Endodermal cell (in vitro differentiated cells): ENCODE results near the gene PCBP3. TPM values are rescaled to one million over a fixed set of nuclear protein-coding genes. Genes with fewer than 3 reads are reported as not detected.

ENCODE experiments used
- DNase-seq: peaks from one replicate; pipeline ENCODE4 v3.0.0-alpha.2; 2017
- H3K27ac ChIP-seq: 2 replicates; pipeline ENCODE4 v1.5.1; 2013; ENCODE audit warnings: mild to moderate bottlenecking, low read depth, low read length, moderate library complexity
- H3K27me3 ChIP-seq: 2 replicates; pipeline ENCODE4 v1.6.1; 2013; ENCODE audit warnings: mild to moderate bottlenecking, low read length, moderate library complexity; ENCODE audit not compliant: insufficient read depth, control insufficient read depth, poor library complexity, severe bottlenecking
- H3K36me3 ChIP-seq: 2 replicates; pipeline ENCODE4 v1.7.0; 2013; ENCODE audit warnings: mild to moderate bottlenecking, low read length, moderate library complexity; ENCODE audit not compliant: control insufficient read depth, insufficient read depth
- H3K4me1 ChIP-seq: one replicate; pipeline ENCODE4 v1.7.0; 2013; ENCODE audit warnings: low read length; ENCODE audit not compliant: control insufficient read depth, insufficient read depth
- H3K4me3 ChIP-seq: 2 replicates; pipeline ENCODE4 v1.5.1; 2013; ENCODE audit warnings: mild to moderate bottlenecking, low read length, moderate library complexity
- H3K9ac ChIP-seq: 2 replicates; pipeline ENCODE4 v1.6.1; 2013; ENCODE audit warnings: mild to moderate bottlenecking, low read length, moderate library complexity; ENCODE audit not compliant: poor library complexity, severe bottlenecking; ENCODE audit errors: extremely low read depth
- H3K9me3 ChIP-seq: 2 replicates; pipeline ENCODE4 v1.6.1; 2013; ENCODE audit warnings: mild to moderate bottlenecking, low read length, moderate library complexity; ENCODE audit not compliant: control insufficient read depth
- H3K27ac Mint-ChIP-seq: 2 replicates; pipeline ENCODE4 v1.8.0; 2020; ENCODE audit warnings: mixed read lengths
- H3K27me3 Mint-ChIP-seq: 2 replicates; pipeline ENCODE4 v1.8.0; 2021; ENCODE audit warnings: mild to moderate bottlenecking, mixed read lengths; ENCODE audit not compliant: insufficient read depth
- H3K36me3 Mint-ChIP-seq: 2 replicates; pipeline ENCODE4 v1.8.0; 2020; ENCODE audit warnings: low read depth, mixed read lengths
- H3K4me1 Mint-ChIP-seq: 2 replicates; pipeline ENCODE4 v1.8.0; 2020; ENCODE audit warnings: mixed read lengths
- H3K4me3 Mint-ChIP-seq: 2 replicates; pipeline ENCODE4 v1.8.0; 2020; ENCODE audit warnings: mild to moderate bottlenecking, moderate library complexity, mixed read lengths
- H3K9me3 Mint-ChIP-seq: 2 replicates; pipeline ENCODE4 v1.8.0; 2020; ENCODE audit warnings: mild to moderate bottlenecking, mixed read lengths
- WGBS, 2 experiments: methylation state at CpG; one replicate each; pipeline versions ENCODE4 v1.1.5 to v1.1.7; 2013; ENCODE audit warnings: missing lambda C conversion rate in 2 of 2, mixed read lengths in 1 of 2; ENCODE audit not compliant: insufficient coverage in 1 of 2, insufficient read length in 1 of 2; 5-methylcytosine and 5-hydroxymethylcytosine counted together
- total RNA-seq, 2 donors: library from RNA; stranded (reverse); fragmentation: NEBNext Ultra II Directional in 1 of 2; extraction: Animal tissue kit (Norgen Biotek cat#: 25700) in 1 of 2; gene quantifications; 2 replicates in 1 of 2; 3 replicates in 1 of 2; pipeline ENCODE4 v1.2.1, GENCODE V29; 2021
- TF ChIP-seq, protein P1 (sequence below): fragments of 200-600 bp; sonication (generic); conservative IDR thresholded peaks from 2 replicates; pipeline ENCODE4 v1.5.0; 2021; ENCODE audit warnings: antibody characterized with exemption, mild to moderate bottlenecking

Gene PCBP3
- total RNA-seq, 2 donors from 2014 or later = 2.1 to 10.6 TPM

DNA sequence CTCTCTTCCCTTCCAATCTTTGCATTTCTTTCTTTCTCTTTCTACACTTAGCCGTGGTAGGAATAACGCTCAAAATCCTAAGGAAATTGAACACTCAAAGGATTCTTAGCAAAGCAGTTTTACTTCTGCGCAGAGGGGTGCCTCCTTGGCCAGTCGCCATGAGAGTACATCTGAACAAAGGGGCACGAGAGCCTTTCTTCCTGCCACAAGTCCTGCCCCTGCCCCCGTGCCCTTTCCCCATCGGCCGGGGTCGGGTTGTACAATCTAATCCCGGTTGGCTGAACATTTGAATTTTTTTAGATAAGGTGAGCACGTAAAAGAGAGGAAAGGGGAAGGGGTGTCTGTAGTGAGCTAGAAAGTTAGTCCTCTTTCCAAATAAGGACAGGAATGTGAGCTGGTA is 309.4 kb downstream of the PCBP3 start:
- 87 to 93% methylated on average over 3 to 11 of the region's 11 CpGs for WGBS, 2 experiments
- Mint-ChIP-seq H3K4me1 (peaks cover 14% of the 10 kb centered on the region), H3K27ac (no peak overlapping the region), H3K36me3 (no peaks in the 10 kb centered on the region), H3K9me3 (peaks cover 11% of the 10 kb centered on the region), H3K4me3 (no peak overlapping the region), H3K27me3 (peaks cover 7% of the 10 kb centered on the region)
- Histone ChIP-seq H3K9me3 (no peaks in the 10 kb centered on the region), H3K27ac (no peak overlapping the region), H3K4me1 (peaks cover 2% of the 10 kb centered on the region), H3K9ac (no peak overlapping the region), H3K27me3 (no peaks in the 10 kb centered on the region), H3K36me3 (no peaks in the 10 kb centered on the region), H3K4me3 (no peak overlapping the region)
- TF ChIP-seq, protein P1, sequence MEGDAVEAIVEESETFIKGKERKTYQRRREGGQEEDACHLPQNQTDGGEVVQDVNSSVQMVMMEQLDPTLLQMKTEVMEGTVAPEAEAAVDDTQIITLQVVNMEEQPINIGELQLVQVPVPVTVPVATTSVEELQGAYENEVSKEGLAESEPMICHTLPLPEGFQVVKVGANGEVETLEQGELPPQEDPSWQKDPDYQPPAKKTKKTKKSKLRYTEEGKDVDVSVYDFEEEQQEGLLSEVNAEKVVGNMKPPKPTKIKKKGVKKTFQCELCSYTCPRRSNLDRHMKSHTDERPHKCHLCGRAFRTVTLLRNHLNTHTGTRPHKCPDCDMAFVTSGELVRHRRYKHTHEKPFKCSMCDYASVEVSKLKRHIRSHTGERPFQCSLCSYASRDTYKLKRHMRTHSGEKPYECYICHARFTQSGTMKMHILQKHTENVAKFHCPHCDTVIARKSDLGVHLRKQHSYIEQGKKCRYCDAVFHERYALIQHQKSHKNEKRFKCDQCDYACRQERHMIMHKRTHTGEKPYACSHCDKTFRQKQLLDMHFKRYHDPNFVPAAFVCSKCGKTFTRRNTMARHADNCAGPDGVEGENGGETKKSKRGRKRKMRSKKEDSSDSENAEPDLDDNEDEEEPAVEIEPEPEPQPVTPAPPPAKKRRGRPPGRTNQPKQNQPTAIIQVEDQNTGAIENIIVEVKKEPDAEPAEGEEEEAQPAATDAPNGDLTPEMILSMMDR = no peak
- DNase-seq = no peak

DNA sequence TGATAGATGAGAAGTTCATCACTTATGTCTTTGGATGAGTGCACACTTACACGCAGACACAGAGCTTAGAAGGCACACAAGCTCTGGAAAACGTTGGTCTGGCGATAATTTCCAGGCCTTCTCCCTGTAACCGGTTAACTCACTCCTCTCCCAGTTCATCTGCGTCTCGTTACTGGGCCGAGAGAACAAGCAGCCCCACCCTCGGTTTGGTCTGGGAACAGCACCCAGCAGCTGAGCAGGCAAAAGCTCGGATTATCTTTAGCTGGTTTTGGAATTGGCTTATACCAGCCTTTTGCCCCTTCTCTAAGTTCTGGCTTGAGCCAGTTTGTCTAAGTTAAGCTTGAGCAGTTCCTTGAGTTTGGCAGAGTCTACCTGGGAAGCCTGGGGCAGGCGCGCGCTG is 310.7 kb downstream of the PCBP3 start:
- TF ChIP-seq, protein P1 = peak; percentile 59
- Histone ChIP-seq H3K36me3 (no peaks in the 10 kb centered on the region), H3K4me3 (no peak overlapping the region), H3K27me3 (no peaks in the 10 kb centered on the region), H3K27ac (no peak overlapping the region), H3K9me3 (no peaks in the 10 kb centered on the region), H3K9ac (no peak overlapping the region), H3K4me1 (peaks cover 2% of the 10 kb centered on the region)
- no peaks in the 10 kb centered on the region for H3K36me3 Mint-ChIP-seq
- H3K9me3 Mint-ChIP-seq = peaks cover 21% of the 10 kb centered on the region
- DNase-seq = peak; percentile 75
- 78 to 80% methylated on average over 12 of the region's 12 CpGs for WGBS, 2 experiments
- H3K4me3 Mint-ChIP-seq = no peak overlapping the region
- H3K4me1 Mint-ChIP-seq = peaks cover 9% of the 10 kb centered on the region
- peaks cover 16% of the 10 kb centered on the region for H3K27me3 Mint-ChIP-seq
- H3K27ac Mint-ChIP-seq = no peak overlapping the region

DNA sequence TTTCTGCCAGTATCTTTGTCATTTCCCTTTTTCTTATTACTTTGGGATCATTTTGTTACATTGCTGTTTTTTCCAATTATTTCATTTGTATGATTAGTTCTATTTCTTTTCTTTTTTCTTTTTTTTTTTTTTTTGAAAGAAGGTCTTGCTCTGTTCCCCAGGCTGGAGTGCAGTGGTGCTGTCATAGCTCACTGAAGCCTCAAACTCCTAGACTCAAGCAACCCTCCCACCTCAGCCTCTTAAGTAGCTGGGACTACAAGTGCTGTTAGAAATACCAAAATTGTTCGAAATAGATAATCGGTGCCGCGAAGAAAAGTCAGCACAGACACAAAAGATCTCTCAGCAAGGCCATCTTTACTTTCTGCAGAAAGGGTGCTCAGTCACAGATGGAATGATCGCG is 311.4 kb downstream of the PCBP3 start:
- no peak overlapping the region for H3K4me3 Mint-ChIP-seq
- no peak overlapping the region for H3K9ac ChIP-seq
- no peaks in the 10 kb centered on the region for H3K36me3 ChIP-seq
- 92 to 97% methylated on average over 5 to 6 of the region's 6 CpGs for WGBS, 2 experiments
- H3K4me1 ChIP-seq = peaks cover 2% of the 10 kb centered on the region
- no peaks in the 10 kb centered on the region for H3K9me3 ChIP-seq
- H3K4me1 Mint-ChIP-seq = peaks cover 9% of the 10 kb centered on the region
- TF ChIP-seq, protein P1 = no peak
- no peak for DNase-seq
- no peak overlapping the region for H3K27ac ChIP-seq
- H3K27me3 Mint-ChIP-seq = peaks cover 17% of the 10 kb centered on the region
- no peak overlapping the region for H3K27ac Mint-ChIP-seq
- H3K27me3 ChIP-seq = no peaks in the 10 kb centered on the region
- H3K36me3 Mint-ChIP-seq = no peaks in the 10 kb centered on the region
- no peak overlapping the region for H3K4me3 ChIP-seq
- peaks cover 26% of the 10 kb centered on the region for H3K9me3 Mint-ChIP-seq
